Endodermal cell (in vitro differentiated cells): Measurements from ENCODE around the gene TTR. TPM values are rescaled to one million over a fixed set of nuclear protein-coding genes. Genes with fewer than 3 reads are reported as not detected.

Source experiments
- DNase-seq: peaks from one replicate; pipeline ENCODE4 v3.0.0-alpha.2; 2017
- H3K27ac ChIP-seq: 2 replicates; pipeline ENCODE4 v1.5.1; 2013; ENCODE audit warnings: mild to moderate bottlenecking, low read depth, low read length, moderate library complexity
- H3K27me3 ChIP-seq: 2 replicates; pipeline ENCODE4 v1.6.1; 2013; ENCODE audit warnings: mild to moderate bottlenecking, low read length, moderate library complexity; ENCODE audit not compliant: insufficient read depth, control insufficient read depth, poor library complexity, severe bottlenecking
- H3K36me3 ChIP-seq: 2 replicates; pipeline ENCODE4 v1.7.0; 2013; ENCODE audit warnings: mild to moderate bottlenecking, low read length, moderate library complexity; ENCODE audit not compliant: control insufficient read depth, insufficient read depth
- H3K4me1 ChIP-seq: one replicate; pipeline ENCODE4 v1.7.0; 2013; ENCODE audit warnings: low read length; ENCODE audit not compliant: control insufficient read depth, insufficient read depth
- H3K4me3 ChIP-seq: 2 replicates; pipeline ENCODE4 v1.5.1; 2013; ENCODE audit warnings: mild to moderate bottlenecking, low read length, moderate library complexity
- H3K9ac ChIP-seq: 2 replicates; pipeline ENCODE4 v1.6.1; 2013; ENCODE audit warnings: mild to moderate bottlenecking, low read length, moderate library complexity; ENCODE audit not compliant: poor library complexity, severe bottlenecking; ENCODE audit errors: extremely low read depth
- H3K9me3 ChIP-seq: 2 replicates; pipeline ENCODE4 v1.6.1; 2013; ENCODE audit warnings: mild to moderate bottlenecking, low read length, moderate library complexity; ENCODE audit not compliant: control insufficient read depth
- H3K27ac Mint-ChIP-seq: 2 replicates; pipeline ENCODE4 v1.8.0; 2020; ENCODE audit warnings: mixed read lengths
- H3K27me3 Mint-ChIP-seq: 2 replicates; pipeline ENCODE4 v1.8.0; 2021; ENCODE audit warnings: mild to moderate bottlenecking, mixed read lengths; ENCODE audit not compliant: insufficient read depth
- H3K36me3 Mint-ChIP-seq: 2 replicates; pipeline ENCODE4 v1.8.0; 2020; ENCODE audit warnings: low read depth, mixed read lengths
- H3K4me1 Mint-ChIP-seq: 2 replicates; pipeline ENCODE4 v1.8.0; 2020; ENCODE audit warnings: mixed read lengths
- H3K4me3 Mint-ChIP-seq: 2 replicates; pipeline ENCODE4 v1.8.0; 2020; ENCODE audit warnings: mild to moderate bottlenecking, moderate library complexity, mixed read lengths
- H3K9me3 Mint-ChIP-seq: 2 replicates; pipeline ENCODE4 v1.8.0; 2020; ENCODE audit warnings: mild to moderate bottlenecking, mixed read lengths
- WGBS, 2 experiments: methylation state at CpG; one replicate each; pipeline versions ENCODE4 v1.1.5 to v1.1.7; 2013; ENCODE audit warnings: missing lambda C conversion rate in 2 of 2, mixed read lengths in 1 of 2; ENCODE audit not compliant: insufficient coverage in 1 of 2, insufficient read length in 1 of 2; 5-methylcytosine and 5-hydroxymethylcytosine counted together
- total RNA-seq, 2 donors: library from RNA; stranded (reverse); fragmentation: NEBNext Ultra II Directional in 1 of 2; extraction: Animal tissue kit (Norgen Biotek cat#: 25700) in 1 of 2; gene quantifications; 2 replicates in 1 of 2; 3 replicates in 1 of 2; pipeline ENCODE4 v1.2.1, GENCODE V29; 2021
- TF ChIP-seq, protein P1 (sequence below): fragments of 200-600 bp; sonication (generic); conservative IDR thresholded peaks from 2 replicates; pipeline ENCODE4 v1.5.0; 2021; ENCODE audit warnings: antibody characterized with exemption, mild to moderate bottlenecking

The TTR gene
- total RNA-seq, 2 donors from 2014 or later: not detected

- no peaks in the 10 kb centered on the region for H3K4me1 ChIP-seq
- Mint-ChIP-seq H3K9me3 (no peaks in the 10 kb centered on the region), H3K4me3 (no peak overlapping the region), H3K4me1 (peaks cover 22% of the 10 kb centered on the region), H3K27ac (no peak overlapping the region), H3K27me3 (no peaks in the 10 kb centered on the region), H3K36me3 (no peaks in the 10 kb centered on the region)
- TF ChIP-seq, protein P1, sequence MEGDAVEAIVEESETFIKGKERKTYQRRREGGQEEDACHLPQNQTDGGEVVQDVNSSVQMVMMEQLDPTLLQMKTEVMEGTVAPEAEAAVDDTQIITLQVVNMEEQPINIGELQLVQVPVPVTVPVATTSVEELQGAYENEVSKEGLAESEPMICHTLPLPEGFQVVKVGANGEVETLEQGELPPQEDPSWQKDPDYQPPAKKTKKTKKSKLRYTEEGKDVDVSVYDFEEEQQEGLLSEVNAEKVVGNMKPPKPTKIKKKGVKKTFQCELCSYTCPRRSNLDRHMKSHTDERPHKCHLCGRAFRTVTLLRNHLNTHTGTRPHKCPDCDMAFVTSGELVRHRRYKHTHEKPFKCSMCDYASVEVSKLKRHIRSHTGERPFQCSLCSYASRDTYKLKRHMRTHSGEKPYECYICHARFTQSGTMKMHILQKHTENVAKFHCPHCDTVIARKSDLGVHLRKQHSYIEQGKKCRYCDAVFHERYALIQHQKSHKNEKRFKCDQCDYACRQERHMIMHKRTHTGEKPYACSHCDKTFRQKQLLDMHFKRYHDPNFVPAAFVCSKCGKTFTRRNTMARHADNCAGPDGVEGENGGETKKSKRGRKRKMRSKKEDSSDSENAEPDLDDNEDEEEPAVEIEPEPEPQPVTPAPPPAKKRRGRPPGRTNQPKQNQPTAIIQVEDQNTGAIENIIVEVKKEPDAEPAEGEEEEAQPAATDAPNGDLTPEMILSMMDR: no peak
- H3K4me3 ChIP-seq: no peak overlapping the region
- no peak for DNase-seq
- H3K27me3 ChIP-seq: peaks cover 5% of the 10 kb centered on the region
- no peaks in the 10 kb centered on the region for H3K9me3 ChIP-seq
- H3K36me3 ChIP-seq: no peaks in the 10 kb centered on the region
- 92 to 95% methylated on average over 2 of the region's 2 CpGs for WGBS, 2 experiments
- no peak overlapping the region for H3K27ac ChIP-seq
- H3K9ac ChIP-seq: no peak overlapping the region
Measured at GRCh38 chr18:31565345-31565744, 26.3 kb upstream of the TTR start.

DNA sequence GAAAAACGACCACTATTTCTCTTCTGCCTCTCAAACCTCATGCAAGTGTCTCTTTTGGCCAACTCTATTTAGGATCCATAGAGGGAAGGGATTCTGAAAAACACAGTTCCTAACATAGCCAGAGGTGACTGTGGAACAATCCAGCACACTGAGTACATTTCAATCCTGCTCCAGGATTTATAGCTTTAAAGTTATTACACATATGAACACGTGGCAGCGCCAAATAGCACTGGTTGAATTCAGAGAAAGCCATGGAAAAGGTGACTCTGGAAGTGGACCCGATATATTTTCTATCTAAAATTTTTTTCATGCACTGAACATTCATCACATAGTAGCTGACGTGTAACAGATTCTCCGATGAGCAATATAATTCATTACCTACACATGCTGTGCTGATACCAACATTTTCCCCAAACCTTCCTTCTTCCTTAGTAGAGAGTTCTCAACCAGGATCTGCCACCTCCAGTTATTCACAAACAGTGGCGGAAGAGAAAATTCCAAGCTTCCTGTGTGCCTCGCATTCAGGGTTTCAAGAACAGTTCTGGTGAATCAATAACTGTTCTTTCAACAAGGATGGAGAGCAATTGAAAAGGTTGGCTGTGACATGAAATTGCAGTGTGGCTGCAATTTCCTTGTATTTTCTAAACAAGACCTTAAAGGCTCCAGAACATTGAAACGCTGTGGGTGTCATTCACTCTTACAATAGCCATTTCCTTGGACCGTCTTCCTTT, 25.7 kb upstream of the TTR start:
- H3K27ac Mint-ChIP-seq: no peak overlapping the region
- H3K27me3 ChIP-seq: peaks cover 5% of the 10 kb centered on the region
- H3K27ac ChIP-seq: no peak overlapping the region
- no peak for DNase-seq
- no peaks in the 10 kb centered on the region for H3K36me3 Mint-ChIP-seq
- H3K4me1 ChIP-seq: no peaks in the 10 kb centered on the region
- H3K36me3 ChIP-seq: no peaks in the 10 kb centered on the region
- H3K9ac ChIP-seq: no peak overlapping the region
- TF ChIP-seq, protein P1: no peak
- no peak overlapping the region for H3K4me3 Mint-ChIP-seq
- no peak overlapping the region for H3K4me3 ChIP-seq
- WGBS, 2 experiments: 95 to 99% methylated on average over 10 of the region's 10 CpGs
- H3K9me3 Mint-ChIP-seq: no peaks in the 10 kb centered on the region
- H3K4me1 Mint-ChIP-seq: peaks cover 24% of the 10 kb centered on the region
- H3K27me3 Mint-ChIP-seq: peaks cover under 1% of the 10 kb centered on the region
- no peaks in the 10 kb centered on the region for H3K9me3 ChIP-seq

DNA sequence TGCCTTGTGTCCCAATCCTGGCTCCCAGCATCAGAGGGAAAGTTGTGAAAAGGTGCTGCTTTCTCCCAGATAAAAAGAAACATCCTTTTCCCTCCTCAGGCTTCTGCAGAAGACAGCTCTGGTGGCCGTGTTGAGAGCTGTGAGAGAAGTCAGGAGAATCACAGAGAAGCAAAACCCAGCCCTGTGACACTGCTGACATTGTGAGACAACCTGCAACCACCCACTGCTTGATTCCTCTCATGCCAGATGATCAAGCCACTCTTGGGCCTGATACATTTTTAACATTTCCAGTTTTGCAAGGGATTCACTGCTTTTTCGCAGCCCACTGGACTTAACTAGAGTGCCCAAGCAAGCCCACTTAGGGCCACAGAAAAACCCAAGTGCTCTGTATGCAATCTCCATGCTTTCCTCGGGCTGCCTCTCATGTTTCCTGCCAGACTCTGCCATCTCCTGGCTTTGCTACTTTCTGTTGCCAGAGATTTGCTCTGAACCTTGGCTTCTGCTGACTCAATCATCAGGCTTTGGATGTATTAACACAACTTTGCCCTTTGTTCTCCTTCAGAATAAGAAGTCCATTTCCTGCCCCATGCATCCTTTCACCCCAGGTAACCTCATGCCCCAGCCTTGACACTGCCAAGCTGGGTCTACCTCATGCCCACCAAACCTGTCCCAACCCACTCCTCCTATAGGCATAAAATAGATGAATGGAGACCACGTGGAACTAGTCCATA, 24.9 kb upstream of the TTR start:
- no peak overlapping the region for H3K4me3 Mint-ChIP-seq
- H3K27ac ChIP-seq: no peak overlapping the region
- peaks cover 2% of the 10 kb centered on the region for H3K27me3 Mint-ChIP-seq
- H3K4me3 ChIP-seq: no peak overlapping the region
- H3K9ac ChIP-seq: no peak overlapping the region
- H3K4me1 Mint-ChIP-seq: peaks cover 32% of the 10 kb centered on the region
- WGBS, 2 experiments: 67% methylated on average over 3 to 4 of the region's 4 CpGs
- H3K9me3 Mint-ChIP-seq: no peaks in the 10 kb centered on the region
- no peaks in the 10 kb centered on the region for H3K9me3 ChIP-seq
- TF ChIP-seq, protein P1: no peak
- no peak overlapping the region for H3K27ac Mint-ChIP-seq
- no peaks in the 10 kb centered on the region for H3K36me3 Mint-ChIP-seq
- no peaks in the 10 kb centered on the region for H3K4me1 ChIP-seq
- no peaks in the 10 kb centered on the region for H3K36me3 ChIP-seq
- H3K27me3 ChIP-seq: peaks cover 5% of the 10 kb centered on the region
- no peak for DNase-seq
